ENCODE results near the gene C1orf105. TPM values are rescaled to one million over a fixed set of nuclear protein-coding genes. Genes with fewer than 3 reads are reported as not detected.
A peak's percentile ranks its signal among the peaks of the same experiment; 100 is the strongest.

Gene C1orf105
- polyA plus RNA-seq, 5 donors = 0.36 to 3.9 (median 0.44) TPM; not detected in 1

DNA sequence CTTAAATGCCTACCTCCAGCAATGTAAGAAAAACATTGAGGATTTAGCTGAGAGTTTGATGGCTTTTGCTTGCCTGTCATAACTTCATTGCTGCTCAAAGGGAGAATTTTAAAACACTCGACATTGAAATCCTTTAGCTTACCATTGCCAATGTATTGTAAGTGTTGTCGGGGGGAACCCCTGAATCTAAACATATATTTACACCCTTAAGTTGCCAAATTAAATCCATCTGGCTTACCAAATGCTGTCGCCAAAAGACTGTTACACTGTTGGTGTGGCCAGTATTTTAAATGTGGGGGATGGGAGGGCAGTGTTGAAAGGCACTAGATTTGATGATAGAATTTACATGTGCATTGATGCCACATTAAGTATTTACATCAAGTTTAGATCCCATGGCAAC lies 24.9 kb upstream of the C1orf105 start:
- no peak for DNase-seq

- DNase-seq = no peak
Observed at GRCh38 chr1:172397221-172397620, 23.3 kb upstream of the C1orf105 start.

DNA sequence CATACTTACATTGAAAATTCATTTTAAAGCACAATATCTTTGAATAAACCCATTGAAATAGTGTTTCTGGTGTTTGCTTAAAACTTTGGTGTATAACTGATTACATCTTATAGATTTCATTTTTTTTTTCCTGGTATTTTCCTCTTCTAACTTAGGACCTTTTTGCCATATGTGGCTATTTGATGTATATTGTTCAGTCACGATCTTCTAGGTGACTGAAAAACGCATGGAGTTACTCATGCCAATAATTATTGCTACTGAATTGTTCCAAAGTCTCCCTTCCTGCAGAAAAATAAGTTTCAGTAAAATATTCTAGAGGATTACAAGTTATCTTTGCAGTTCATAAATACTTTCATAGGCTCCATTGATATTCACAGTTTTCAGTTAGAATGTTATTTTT lies 22.9 kb upstream of the C1orf105 start:
- DNase-seq = no peak

DNA sequence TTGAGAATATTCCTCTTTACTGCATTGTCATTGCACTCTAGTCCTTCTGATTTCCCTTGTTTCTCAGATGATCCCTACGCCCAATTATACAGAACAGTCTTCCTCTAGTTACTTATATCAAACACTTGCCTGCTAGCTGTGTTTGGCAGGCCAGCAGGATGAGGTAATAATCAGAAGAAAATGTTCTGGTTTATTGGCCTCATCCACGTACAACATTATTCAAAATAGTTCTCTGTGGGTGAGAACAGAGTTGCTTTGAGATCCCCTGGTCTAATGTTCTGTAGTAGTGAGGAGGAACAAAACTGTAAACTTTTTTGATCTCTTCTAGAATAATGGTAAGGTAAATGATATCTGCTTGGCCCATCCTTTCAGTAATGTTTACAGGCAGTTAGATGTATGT lies 22.3 kb upstream of the C1orf105 start:
- no peak for DNase-seq

- peak; percentile 49 to 52 for DNase-seq
Observed at GRCh38 chr1:172398970-172399755, 21.3 kb upstream of the C1orf105 start.

DNA sequence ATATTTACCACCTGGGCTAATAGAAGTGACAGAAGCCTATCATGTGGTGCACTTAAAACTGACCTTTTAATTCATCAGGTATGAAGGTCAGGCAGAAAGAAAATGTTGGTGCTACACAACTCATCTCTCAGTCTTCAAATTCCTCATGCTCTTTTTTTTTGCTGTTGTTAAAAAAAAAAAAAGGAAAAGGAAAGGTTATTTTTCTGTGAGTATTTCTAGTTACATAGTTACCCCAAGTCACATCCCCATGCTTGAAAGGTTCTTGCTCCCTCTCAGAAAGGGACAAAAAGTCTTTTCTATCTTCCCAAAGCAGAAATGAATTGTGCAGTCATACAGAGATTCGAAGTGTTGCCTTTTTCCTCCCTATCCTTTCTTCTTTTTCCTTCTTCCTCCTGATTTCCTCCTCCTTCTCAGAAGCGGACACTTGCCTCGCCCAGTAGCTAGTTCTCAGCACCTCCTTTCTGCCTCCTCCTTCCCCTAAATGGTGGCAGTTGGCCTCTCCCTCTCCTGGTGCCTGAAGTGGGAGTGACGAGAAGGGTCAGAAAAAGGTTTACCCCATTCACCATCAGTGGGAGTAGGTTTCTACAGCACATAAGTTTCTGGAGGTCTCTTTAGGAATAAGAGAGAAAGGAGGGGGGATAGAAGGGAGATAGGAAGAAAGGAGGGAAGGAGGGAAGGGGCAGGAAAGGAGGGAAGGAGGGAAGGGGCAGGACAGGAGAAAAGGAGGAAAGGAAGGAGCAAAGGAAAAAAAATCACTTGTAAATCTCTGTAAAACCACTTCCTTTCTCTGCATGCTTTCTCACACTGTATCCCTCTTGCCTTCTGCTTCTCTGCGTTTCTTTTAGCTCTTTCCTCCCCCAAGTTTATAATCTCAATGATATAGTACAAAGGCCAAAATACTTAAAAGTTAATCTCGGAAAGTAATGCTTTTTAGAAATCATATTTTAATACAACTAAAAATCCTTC lies 20.4 kb upstream of the C1orf105 start:
- no peak for DNase-seq

- no peak for DNase-seq
Observed at GRCh38 chr1:172400722-172401105, 19.8 kb upstream of the C1orf105 start.

GRCh38 chr1:172401477-172401876 lies 19.0 kb upstream of the C1orf105 start:
- DNase-seq = no peak

DNA sequence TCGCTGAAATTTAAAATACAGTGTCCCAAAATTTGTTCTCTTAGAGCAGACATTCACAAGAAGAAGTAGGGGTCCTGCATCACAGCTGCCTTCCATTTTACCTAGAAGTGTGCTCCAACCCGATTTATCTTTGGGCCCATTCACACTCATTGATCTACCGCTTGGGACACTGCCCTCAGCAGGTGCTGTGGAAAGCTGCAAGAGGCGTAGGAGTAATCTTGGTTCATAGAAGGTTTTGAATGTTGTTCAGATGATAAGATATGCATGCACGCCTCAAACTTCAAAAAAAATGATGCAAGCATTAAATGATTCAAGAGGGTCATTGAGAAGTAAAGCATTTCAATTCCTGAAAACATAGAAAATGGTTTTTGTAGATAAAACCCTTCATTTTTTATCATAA lies 18.6 kb upstream of the C1orf105 start:
- no peak for DNase-seq

DNA sequence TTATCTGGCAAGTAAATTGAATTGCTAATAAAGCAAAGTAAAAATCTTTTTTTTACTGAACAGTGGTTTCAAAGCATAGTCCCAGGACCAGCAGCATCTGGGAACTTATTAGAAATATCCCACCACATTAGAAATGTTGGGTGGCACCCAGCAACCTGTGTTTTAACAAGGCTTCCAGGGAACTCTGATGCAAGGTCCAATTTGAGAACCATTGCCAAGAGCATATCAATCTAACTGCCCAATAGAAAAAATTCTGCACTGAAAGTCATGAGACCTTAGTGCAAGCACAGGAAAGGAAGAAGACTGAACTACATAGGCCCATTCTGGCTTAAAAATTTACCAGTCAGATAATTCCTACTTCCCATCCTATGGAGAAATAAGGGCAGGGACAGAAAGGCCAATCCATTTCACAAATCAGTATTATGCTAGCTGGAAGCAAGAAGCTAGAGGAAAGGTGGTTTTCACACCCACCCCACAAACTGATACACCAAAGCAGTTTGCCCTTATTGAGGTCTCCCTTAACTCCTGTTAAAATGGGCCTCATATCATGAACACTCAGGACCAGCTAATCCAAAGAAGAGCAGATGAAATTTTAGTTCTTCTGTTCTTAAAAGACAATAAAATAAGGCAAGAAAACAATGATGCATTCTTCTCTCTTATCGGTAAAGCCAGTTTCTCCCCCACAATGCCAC lies 17.5 kb upstream of the C1orf105 start:
- DNase-seq = no peak

GRCh38 chr1:172404121-172404520 lies 16.4 kb upstream of the C1orf105 start:
- no peak for DNase-seq

GRCh38 chr1:172405912-172406311 lies 14.6 kb upstream of the C1orf105 start:
- no peak for DNase-seq

GRCh38 chr1:172406968-172407367 lies 13.5 kb upstream of the C1orf105 start:
- no peak for DNase-seq

- DNase-seq = no peak
Observed at GRCh38 chr1:172408958-172409357, 11.5 kb upstream of the C1orf105 start.

DNA sequence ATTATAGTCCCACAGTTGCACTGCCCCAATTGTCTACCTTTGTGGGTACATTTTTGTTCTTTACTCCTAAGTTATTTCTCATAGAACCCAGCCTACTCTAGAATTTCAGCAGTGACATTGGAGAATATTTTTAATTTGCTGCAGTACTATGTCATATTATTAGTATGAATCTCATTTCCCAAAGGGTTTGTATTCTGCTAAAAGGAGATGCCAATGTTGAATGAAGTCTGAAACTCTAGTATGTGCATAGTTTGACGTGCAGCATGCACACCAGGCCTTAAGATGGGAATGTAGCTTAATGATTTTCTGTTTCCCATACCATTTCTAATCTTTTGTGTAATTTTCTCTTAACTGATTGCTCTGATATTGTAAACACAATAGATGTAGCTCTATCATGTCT lies 10.5 kb upstream of the C1orf105 start:
- DNase-seq = no peak

GRCh38 chr1:172411791-172412338 lies 8.6 kb upstream of the C1orf105 start:
- no peak for DNase-seq

GRCh38 chr1:172414331-172414730 lies 6.2 kb upstream of the C1orf105 start:
- no peak for DNase-seq

- no peak for DNase-seq
Observed at GRCh38 chr1:172416496-172417035, 3.9 kb upstream of the C1orf105 start.

GRCh38 chr1:172417557-172417956 lies 2.9 kb upstream of the C1orf105 start:
- no peak for DNase-seq

- DNase-seq = no peak
Observed at GRCh38 chr1:172421974-172422604, 1.6 kb downstream of the C1orf105 start.

DNA sequence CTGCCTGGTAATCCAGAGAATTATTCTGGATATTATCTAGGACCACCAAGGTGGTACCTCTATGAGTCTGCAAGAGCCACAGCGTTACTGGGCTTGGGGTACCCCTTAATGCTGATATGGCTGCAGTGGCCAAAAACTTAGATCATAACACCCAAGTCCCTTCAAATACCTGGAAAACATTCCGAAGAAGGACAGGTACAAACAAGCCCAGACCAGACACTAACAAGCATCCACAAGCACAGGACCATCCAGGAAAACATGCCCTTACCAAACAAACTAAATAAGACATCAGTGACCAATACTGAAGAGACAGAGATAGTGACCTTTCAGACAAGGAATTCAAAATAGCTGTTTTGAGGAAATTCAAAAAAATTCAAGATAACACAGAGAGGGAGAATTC lies 2.9 kb downstream of the C1orf105 start:
- no peak for DNase-seq
